ENCODE results near the gene PRX. TPM values are rescaled to one million over a fixed set of nuclear protein-coding genes. Genes with fewer than 3 reads are reported as not detected.
A peak's percentile ranks its signal among the peaks of the same experiment; 100 is the strongest.

PRX gene
- total and polyA plus RNA-seq, 9 of the 15 experiments (the other 6 are each of a cell fraction or from before 2014, with no cell fraction given) = 0.65 to 3.5 (median 1.7) TPM; not detected in 2

DNA sequence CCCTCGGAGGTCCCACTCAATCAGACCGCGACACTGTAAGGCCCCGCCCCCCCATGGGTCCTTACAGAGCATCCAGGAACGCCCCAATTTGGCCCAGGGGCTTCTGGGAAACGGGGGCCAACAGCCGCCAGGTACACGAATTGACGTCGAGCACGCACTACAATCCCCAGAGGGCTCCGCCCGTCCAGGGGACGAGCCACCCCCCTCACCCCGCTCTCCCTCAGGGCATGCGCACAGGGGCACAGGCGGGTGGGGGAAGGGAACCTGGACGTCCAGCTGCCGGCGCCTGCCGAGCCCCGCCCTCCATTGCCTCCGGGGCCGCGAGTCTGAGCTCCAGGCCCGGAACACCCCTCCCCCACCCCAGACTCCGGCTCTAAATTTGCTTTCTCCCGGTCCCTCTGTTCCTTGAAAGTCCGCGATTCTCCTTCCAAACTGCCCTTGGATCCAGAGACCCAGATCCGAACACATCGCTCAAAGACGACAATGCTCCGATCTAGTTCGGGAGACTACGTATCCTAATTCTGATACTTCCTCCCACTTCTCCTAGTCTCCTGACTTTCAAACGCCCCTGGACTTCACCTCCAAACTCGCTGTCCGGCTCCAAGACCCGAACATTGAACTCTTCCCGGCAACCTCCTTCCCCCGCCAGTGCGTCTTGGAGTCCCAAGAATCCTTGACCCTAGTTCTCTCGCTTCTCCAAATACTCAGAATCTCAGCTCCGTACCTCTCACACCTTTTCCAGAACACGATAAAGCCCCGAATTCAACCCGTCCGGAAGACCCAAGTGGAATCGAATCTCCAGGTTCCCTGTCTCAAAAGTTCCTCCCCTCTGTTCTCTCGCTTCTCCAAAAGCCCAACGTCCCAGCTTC lies 30.2 kb upstream of the PRX start (continued):
- peak; percentile 90 for TF ChIP-seq RBFOX2 (IDR thresholded peaks at IDR 0.05; ENCODE audit: low read depth, low read length)
- TF ChIP-seq PHTF2 (CRISPR knock-in tag; IDR thresholded peaks at IDR 0.05) = no peak; the same call in 1 of the 2 replicates
- TF ChIP-seq, protein P1, sequence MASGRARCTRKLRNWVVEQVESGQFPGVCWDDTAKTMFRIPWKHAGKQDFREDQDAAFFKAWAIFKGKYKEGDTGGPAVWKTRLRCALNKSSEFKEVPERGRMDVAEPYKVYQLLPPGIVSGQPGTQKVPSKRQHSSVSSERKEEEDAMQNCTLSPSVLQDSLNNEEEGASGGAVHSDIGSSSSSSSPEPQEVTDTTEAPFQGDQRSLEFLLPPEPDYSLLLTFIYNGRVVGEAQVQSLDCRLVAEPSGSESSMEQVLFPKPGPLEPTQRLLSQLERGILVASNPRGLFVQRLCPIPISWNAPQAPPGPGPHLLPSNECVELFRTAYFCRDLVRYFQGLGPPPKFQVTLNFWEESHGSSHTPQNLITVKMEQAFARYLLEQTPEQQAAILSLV (tag; IDR thresholded peaks at IDR 0.05) = no peak
- TF ChIP-seq ZC3H8 (IDR thresholded peaks at IDR 0.05) = 0 out of 2 replicates have a peak, but pooled peaks have one; percentile 7
- no peak for TF ChIP-seq ZNF311 (CRISPR knock-in tag; IDR thresholded peaks at IDR 0.05)
- peak; percentile 22; the same call in 1 of the 2 replicates for TF ChIP-seq SMAD3 (CRISPR knock-in tag; conservative IDR thresholded peaks at IDR 0.05)
- TF ChIP-seq PHF21A (IDR thresholded peaks at IDR 0.05; ENCODE audit: borderline replicate concordance, low read depth) = no peak
- TF ChIP-seq ZNF12 (CRISPR knock-in tag; IDR thresholded peaks at IDR 0.05) = no peak
- TF ChIP-seq BRD9 (IDR thresholded peaks at IDR 0.05; ENCODE audit: low read depth, partially characterized antibody) = peak; percentile 65
- TF ChIP-seq, protein P2, sequence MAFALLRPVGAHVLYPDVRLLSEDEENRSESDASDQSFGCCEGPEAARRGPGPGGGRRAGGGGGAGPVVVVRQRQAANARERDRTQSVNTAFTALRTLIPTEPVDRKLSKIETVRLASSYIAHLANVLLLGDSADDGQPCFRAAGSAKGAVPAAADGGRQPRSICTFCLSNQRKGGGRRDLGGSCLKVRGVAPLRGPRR (CRISPR knock-in tag; IDR thresholded peaks at IDR 0.05) = no peak
- no peak for TF ChIP-seq FOXM1 (IDR thresholded peaks at IDR 0.05; ENCODE audit: low read depth)
- no peak; the same call in 1 of the 2 replicates for TF ChIP-seq FOXM1 (CRISPR knock-in tag; IDR thresholded peaks at IDR 0.05; ENCODE audit: low read depth)
- TF ChIP-seq NR3C1 (CRISPR knock-in tag; IDR thresholded peaks at IDR 0.05) = no peak
- TF ChIP-seq ASH1L (IDR thresholded peaks at IDR 0.05; ENCODE audit: borderline replicate concordance, low read depth, partially characterized antibody) = peak; percentile 22
- TF ChIP-seq ZNF551 (CRISPR knock-in tag; IDR thresholded peaks at IDR 0.05) = no peak
- peak; percentile 87 for TF ChIP-seq POLR2G (IDR thresholded peaks at IDR 0.05; ENCODE audit: low read depth, low read length)
- TF ChIP-seq, protein P3, sequence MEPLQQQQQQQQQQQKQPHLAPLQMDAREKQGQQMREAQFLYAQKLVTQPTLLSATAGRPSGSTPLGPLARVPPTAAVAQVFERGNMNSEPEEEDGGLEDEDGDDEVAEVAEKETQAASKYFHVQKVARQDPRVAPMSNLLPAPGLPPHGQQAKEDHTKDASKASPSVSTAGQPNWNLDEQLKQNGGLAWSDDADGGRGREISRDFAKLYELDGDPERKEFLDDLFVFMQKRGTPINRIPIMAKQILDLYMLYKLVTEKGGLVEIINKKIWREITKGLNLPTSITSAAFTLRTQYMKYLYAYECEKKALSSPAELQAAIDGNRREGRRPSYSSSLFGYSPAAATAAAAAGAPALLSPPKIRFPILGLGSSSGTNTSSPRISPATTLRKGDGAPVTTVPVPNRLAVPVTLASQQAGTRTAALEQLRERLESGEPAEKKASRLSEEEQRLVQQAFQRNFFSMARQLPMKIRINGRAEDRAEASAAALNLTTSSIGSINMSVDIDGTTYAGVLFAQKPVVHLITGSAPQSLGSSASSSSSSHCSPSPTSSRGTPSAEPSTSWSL (CRISPR knock-in tag; IDR thresholded peaks at IDR 0.05; ENCODE audit: borderline replicate concordance) = no peak
- TF ChIP-seq, protein P4, sequence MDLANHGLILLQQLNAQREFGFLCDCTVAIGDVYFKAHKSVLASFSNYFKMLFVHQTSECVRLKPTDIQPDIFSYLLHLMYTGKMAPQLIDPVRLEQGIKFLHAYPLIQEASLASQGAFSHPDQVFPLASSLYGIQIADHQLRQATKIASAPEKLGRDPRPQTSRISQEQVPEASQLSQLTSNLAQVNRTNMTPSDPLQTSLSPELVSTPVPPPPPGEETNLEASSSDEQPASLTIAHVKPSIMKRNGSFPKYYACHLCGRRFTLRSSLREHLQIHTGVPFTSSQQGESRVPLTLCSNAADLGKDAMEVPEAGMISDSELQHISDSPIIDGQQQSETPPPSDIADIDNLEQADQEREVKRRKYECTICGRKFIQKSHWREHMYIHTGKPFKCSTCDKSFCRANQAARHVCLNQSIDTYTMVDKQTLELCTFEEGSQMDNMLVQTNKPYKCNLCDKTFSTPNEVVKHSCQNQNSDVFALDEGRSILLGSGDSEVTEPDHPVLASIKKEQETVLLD (IDR thresholded peaks at IDR 0.05) = peak; percentile 87
- no peak for TF ChIP-seq POLR3A (IDR thresholded peaks at IDR 0.05; ENCODE audit: borderline replicate concordance, extremely low read depth, insufficient read depth, insufficient read length)
- peak; percentile 87 for TF ChIP-seq ATF7 (IDR thresholded peaks at IDR 0.05)
- no peak for TF ChIP-seq ZNF445 (CRISPR knock-in tag; IDR thresholded peaks at IDR 0.05; ENCODE audit: low read depth)
- TF ChIP-seq ZNF263 (CRISPR knock-in tag; IDR thresholded peaks at IDR 0.05; ENCODE audit: borderline replicate concordance) = no peak
- TF ChIP-seq HNRNPUL1 (IDR thresholded peaks at IDR 0.05; ENCODE audit: low read length) = no peak
- TF ChIP-seq SNRNP70 (optimal IDR thresholded peaks at IDR 0.05; ENCODE audit: low read depth, low read length) = no peak
